Tibial artery (tissue), 4 donors: ENCODE measurements around the gene GBP3.
A peak's percentile ranks its signal among the peaks of the same experiment; 100 is the strongest.

Experiments
- DNase-seq, 2 donors: peaks; one replicate each; pipeline ENCODE4 v3.0.0-alpha.2; 2019
- H3K27ac ChIP-seq, 2 donors: fragments of 200-600 bp; sonication (generic) in 1 of 2; 1 replicate in 1 of 2; 2 replicates in 1 of 2; pipeline ENCODE4 v1.5.1; 2018 to 2019; ENCODE audit warnings: mild to moderate bottlenecking in 1 of 2
- H3K27me3 ChIP-seq, 2 donors: fragments of 200-600 bp; sonication (generic) in 1 of 2; one replicate each; pipeline versions ENCODE4 v1.5.1 to v1.6.0; 2016 to 2019
- H3K36me3 ChIP-seq, 3 donors: fragments of 200-600 bp; sonication (generic) in 2 of 3; one replicate each; pipeline ENCODE4 v1.5.1; 2016 to 2019; ENCODE audit warnings: mild to moderate bottlenecking in 2 of 3
- H3K4me1 ChIP-seq, 4 donors: fragments of 200-600 bp; sonication (generic) in 2 of 4; 1 replicate in 3 of 4; 2 replicates in 1 of 4; pipeline ENCODE4 v1.5.1; 2016 to 2019
- H3K4me3 ChIP-seq, 2 donors: fragments of 200-600 bp; sonication (generic) in 1 of 2; 1 replicate in 1 of 2; 2 replicates in 1 of 2; pipeline ENCODE4 v1.5.1; 2018 to 2019; ENCODE audit warnings: mild to moderate bottlenecking in 2 of 2
- H3K9me3 ChIP-seq, 3 donors: fragments of 200-600 bp; sonication (generic) in 1 of 3; one replicate each; pipeline ENCODE4 v1.5.1; 2016 to 2019
- CTCF ChIP-seq, 2 experiments: fragments of 200-600 bp in 1 of 2; fragments of 450-650 bp in 1 of 2; IDR thresholded peaks; one replicate each; pipeline ENCODE4 v1.5.1; 2017 to 2019; ENCODE audit warnings: antibody characterized with exemption in 2 of 2, mild to moderate bottlenecking in 1 of 2, moderate library complexity in 1 of 2
- intact Hi-C: fragments of 100-400 bp; cut with DNase I; formaldehyde crosslinking; loops from one replicate; pipeline ENCODE4 v1.15.0; 2023; ENCODE audit warnings: low total_unique reads

GBP3 gene

GRCh38 chr1:89022167-89022959 is at the start of gene GBP3:
GBP3 (minus strand) TSS chr1:89022866; CDS start chr1:89020721, 2,145 bp downstream.
- Histone ChIP-seq H3K27ac (peak within 1 kb of the TSS; percentile 72 to 79), H3K9me3 (no peaks in the 10 kb centered on the region), H3K36me3 (peaks cover 0 to 8% (median 6%) of the 10 kb centered on the region in 3 donors), H3K27me3 (no peaks in the 10 kb centered on the region), H3K4me3 (peak within 1 kb of the TSS; percentile 54 to 60), H3K4me1 (peaks cover 0 to 19% (median 14%) of the 10 kb centered on the region in 4 donors)
- intact Hi-C loops: no loop called here
- DNase-seq: no peak
- no peak for TF ChIP-seq CTCF (IDR thresholded peaks at IDR 0.05)

- Histone ChIP-seq H3K4me3 (peak overlapping the region; percentile 24 to 26), H3K9me3 (no peaks in the 10 kb centered on the region), H3K4me1 (peaks cover 0 to 5% (median 0%) of the 10 kb centered on the region in 4 donors), H3K27ac (no peak overlapping the region), H3K27me3 (no peaks in the 10 kb centered on the region), H3K36me3 (no peaks in the 10 kb centered on the region)
- no peak for TF ChIP-seq CTCF (IDR thresholded peaks at IDR 0.05)
- intact Hi-C loops: no loop called here
- DNase-seq: no peak
Measured at GRCh38 chr1:89070509-89070908, 47.8 kb upstream of the GBP3 start.

- Histone ChIP-seq H3K36me3 (no peaks in the 10 kb centered on the region), H3K27me3 (no peaks in the 10 kb centered on the region), H3K4me3 (peak overlapping the region; percentile 24 to 26), H3K27ac (no peak overlapping the region), H3K4me1 (peaks cover 0 to 6% (median 0%) of the 10 kb centered on the region in 4 donors), H3K9me3 (no peaks in the 10 kb centered on the region)
- intact Hi-C loops: no loop called here
- no peak for TF ChIP-seq CTCF (IDR thresholded peaks at IDR 0.05)
- DNase-seq: no peak
Measured at GRCh38 chr1:89069951-89070350, 47.3 kb upstream of the GBP3 start.

GRCh38 chr1:89068291-89068690 is 45.6 kb upstream of the GBP3 start:
- no peaks in the 10 kb centered on the region for H3K27me3 ChIP-seq
- no peaks in the 10 kb centered on the region for H3K36me3 ChIP-seq
- no peak for TF ChIP-seq CTCF (IDR thresholded peaks at IDR 0.05)
- DNase-seq: no peak
- no peaks in the 10 kb centered on the region for H3K9me3 ChIP-seq
- intact Hi-C loops: no loop called here
- H3K4me3 ChIP-seq: no peak overlapping the region
- H3K27ac ChIP-seq: no peak overlapping the region
- H3K4me1 ChIP-seq: peaks cover 0 to 12% (median 0%) of the 10 kb centered on the region in 4 donors

GRCh38 chr1:89065079-89065868 is 42.6 kb upstream of the GBP3 start, which contains the start of gene GBP1:
GBP1 (minus strand) TSS chr1:89065208; CDS start chr1:89063234, 1,974 bp downstream.
- Histone ChIP-seq H3K27me3 (no peaks in the 10 kb centered on the region), H3K9me3 (no peaks in the 10 kb centered on the region), H3K36me3 (peaks cover 0 to 5% (median 3%) of the 10 kb centered on the region in 3 donors), H3K27ac (peak within 1 kb of the TSS; percentile 81), H3K4me3 (peak within 1 kb of the TSS; percentile 52 to 57), H3K4me1 (peaks cover 0 to 42% (median 2%) of the 10 kb centered on the region in 4 donors)
- intact Hi-C loops: no loop called here
- no peak for DNase-seq
- TF ChIP-seq CTCF (IDR thresholded peaks at IDR 0.05): no peak
